Mesothelial cell of epicardium (in vitro differentiated cells): ENCODE results near the gene CADM4. TPM values are rescaled to one million over a fixed set of nuclear protein-coding genes. Genes with fewer than 3 reads are reported as not detected.

ENCODE experiments used
- DNase-seq, 2 experiments: peaks; one replicate each; pipeline ENCODE4 v3.0.0; 2021; ENCODE audit warnings: low spot score in 2 of 2; ENCODE audit not compliant: unreplicated experiment in 2 of 2
- H3K27ac Mint-ChIP-seq: 2 replicates; pipeline ENCODE4 v1.8.0; 2021; ENCODE audit warnings: mixed read lengths
- H3K27me3 Mint-ChIP-seq: 2 replicates; pipeline ENCODE4 v1.8.0; 2021; ENCODE audit warnings: low read depth, mixed read lengths
- H3K36me3 Mint-ChIP-seq: 2 replicates; pipeline ENCODE4 v1.8.0; 2021; ENCODE audit warnings: mixed read lengths
- H3K4me1 Mint-ChIP-seq: 2 replicates; pipeline ENCODE4 v1.8.0; 2021; ENCODE audit warnings: mixed read lengths
- H3K4me3 Mint-ChIP-seq: 2 replicates; pipeline ENCODE4 v1.8.0; 2021; ENCODE audit warnings: mild to moderate bottlenecking, moderate library complexity, mixed read lengths
- H3K9me3 Mint-ChIP-seq: 2 replicates; pipeline ENCODE4 v1.8.0; 2021; ENCODE audit warnings: mixed read lengths
- CTCF ChIP-seq: fragments of 200-600 bp; sonication (generic); IDR thresholded peaks from one replicate; pipeline ENCODE4 v1.5.0; 2021; ENCODE audit warnings: antibody characterized with exemption; ENCODE audit not compliant: unreplicated experiment
- total RNA-seq: library from RNA; stranded (reverse); gene quantifications from 3 replicates; pipeline ENCODE4 v1.2.1, GENCODE V29; 2021

CADM4 gene
- total RNA-seq, 1 donor from 2014 or later: 47.1 TPM

DNA sequence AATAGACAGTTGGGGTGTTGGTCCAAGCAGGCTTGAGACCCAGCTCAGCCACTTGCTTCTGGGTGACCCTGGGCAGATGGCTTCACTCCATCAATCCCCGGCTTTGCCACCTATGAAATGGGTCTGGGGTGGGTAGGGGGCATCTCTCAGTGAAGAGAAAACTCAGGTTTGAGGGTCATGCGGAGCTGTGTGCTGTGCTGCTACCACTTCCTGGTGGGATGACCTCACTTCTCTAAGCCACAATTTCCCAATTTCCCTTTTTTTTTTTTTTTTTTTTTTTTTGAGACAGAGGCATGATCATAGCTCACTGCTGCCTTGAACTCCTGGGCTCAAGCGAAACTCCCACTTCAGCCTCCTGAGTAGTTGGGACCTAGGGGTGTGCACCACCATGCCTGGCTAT lies 34.9 kb upstream of the CADM4 start:
- H3K27me3 Mint-ChIP-seq: peaks cover 11% of the 10 kb centered on the region
- no peak for TF ChIP-seq CTCF
- peaks cover 40% of the 10 kb centered on the region for H3K4me1 Mint-ChIP-seq
- H3K4me3 Mint-ChIP-seq: no peak overlapping the region
- DNase-seq: no peak
- no peaks in the 10 kb centered on the region for H3K36me3 Mint-ChIP-seq
- H3K9me3 Mint-ChIP-seq: no peaks in the 10 kb centered on the region
- no peak overlapping the region for H3K27ac Mint-ChIP-seq

- Mint-ChIP-seq H3K9me3 (no peaks in the 10 kb centered on the region), H3K27me3 (peaks cover 11% of the 10 kb centered on the region), H3K36me3 (no peaks in the 10 kb centered on the region), H3K4me1 (peaks cover 40% of the 10 kb centered on the region), H3K27ac (no peak overlapping the region), H3K4me3 (no peak overlapping the region)
- no peak for TF ChIP-seq CTCF
- no peak for DNase-seq
Observed at GRCh38 chr19:43674183-43674582, 34.5 kb upstream of the CADM4 start.

DNA sequence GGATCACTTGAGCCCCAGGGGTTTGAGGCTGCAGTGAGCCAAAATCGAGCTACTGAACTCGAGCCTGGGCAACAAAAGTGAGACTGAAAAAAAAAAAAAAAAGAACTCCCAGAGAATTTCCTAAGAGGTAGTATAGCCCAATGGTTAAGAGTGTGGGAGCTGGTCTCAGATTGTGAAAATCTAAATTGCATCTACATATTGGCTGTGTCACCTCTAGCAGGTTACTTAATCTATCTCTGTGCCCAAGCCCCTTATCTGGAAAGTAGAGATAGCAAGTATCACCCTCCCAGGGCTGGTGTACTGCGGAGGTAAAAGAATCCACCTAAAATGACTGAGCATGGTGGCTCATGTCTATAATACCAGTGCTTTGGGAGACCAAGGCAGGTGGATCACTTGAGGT lies 34.0 kb upstream of the CADM4 start:
- H3K36me3 Mint-ChIP-seq: no peaks in the 10 kb centered on the region
- no peak overlapping the region for H3K27ac Mint-ChIP-seq
- DNase-seq: no peak
- no peak for TF ChIP-seq CTCF
- no peak overlapping the region for H3K4me3 Mint-ChIP-seq
- no peaks in the 10 kb centered on the region for H3K9me3 Mint-ChIP-seq
- H3K27me3 Mint-ChIP-seq: peaks cover 11% of the 10 kb centered on the region
- peaks cover 41% of the 10 kb centered on the region for H3K4me1 Mint-ChIP-seq

GRCh38 chr19:43672061-43672679 lies 32.5 kb upstream of the CADM4 start:
- H3K9me3 Mint-ChIP-seq: no peaks in the 10 kb centered on the region
- no peak for DNase-seq
- H3K36me3 Mint-ChIP-seq: peaks cover 2% of the 10 kb centered on the region
- H3K4me1 Mint-ChIP-seq: peaks cover 46% of the 10 kb centered on the region
- H3K27me3 Mint-ChIP-seq: peaks cover 14% of the 10 kb centered on the region
- H3K27ac Mint-ChIP-seq: peak overlapping the region; percentile 32
- no peak for TF ChIP-seq CTCF
- H3K4me3 Mint-ChIP-seq: no peak overlapping the region

DNA sequence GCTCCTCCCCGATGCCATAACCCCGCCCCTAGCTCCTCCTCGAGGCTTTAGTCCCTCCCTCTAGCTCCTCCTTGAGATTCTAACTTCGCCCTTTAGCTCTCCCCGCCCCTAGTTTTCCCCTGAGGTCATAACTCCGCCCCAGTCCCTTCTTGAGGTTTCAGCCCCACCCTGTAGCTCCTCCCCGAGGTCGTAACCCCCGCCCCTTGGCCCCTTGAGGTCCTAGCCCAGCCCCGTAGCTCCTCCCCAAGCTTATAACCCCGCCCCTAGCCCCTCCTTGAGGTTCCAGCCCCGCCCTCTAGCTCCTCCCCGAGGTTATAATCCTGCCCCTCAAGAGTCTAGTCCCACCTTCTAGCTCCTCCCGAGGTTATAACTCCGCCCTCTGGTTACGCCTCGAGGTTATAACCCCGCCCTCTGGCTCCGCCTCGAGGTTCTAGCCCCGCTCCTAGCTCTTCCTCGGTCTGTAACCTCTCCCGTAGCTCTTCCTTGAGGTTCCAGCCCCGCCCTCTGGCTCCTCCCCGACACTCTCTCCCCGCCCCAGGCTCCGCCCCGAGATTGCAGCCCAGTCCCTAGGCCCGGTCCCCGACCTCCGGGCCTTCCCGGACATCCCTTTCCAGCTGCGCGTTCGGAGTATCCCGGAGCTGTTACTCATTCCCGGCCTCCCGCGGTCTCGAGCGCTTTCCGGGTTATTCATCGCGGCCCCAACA lies 28.9 kb upstream of the CADM4 start:
- Mint-ChIP-seq H3K36me3 (peaks cover 17% of the 10 kb centered on the region), H3K4me3 (peak overlapping the region; percentile 77), H3K27me3 (peaks cover 14% of the 10 kb centered on the region), H3K4me1 (peaks cover 31% of the 10 kb centered on the region), H3K9me3 (no peaks in the 10 kb centered on the region), H3K27ac (peak overlapping the region; percentile 89)
- DNase-seq: peak; percentile 88 to 98
- no peak for TF ChIP-seq CTCF
